Measurements from ENCODE around the gene PLPPR5.

DNA sequence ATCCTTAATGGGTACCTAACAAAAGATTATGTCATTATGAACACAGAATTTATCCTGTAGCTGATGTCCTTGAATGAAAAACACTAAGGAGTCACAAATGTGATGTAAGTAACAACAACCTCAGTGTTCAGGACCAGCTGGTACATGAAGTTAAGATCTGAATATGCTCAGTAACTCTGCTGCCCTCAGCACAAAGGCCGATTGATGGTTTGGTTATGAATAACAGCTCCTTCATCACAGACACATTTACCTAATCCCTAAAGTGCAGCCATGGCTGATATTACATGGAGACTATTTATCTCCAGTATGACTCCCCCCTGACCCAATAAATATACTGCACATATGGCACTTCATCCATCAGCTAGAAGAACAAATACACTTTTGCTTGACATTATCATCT, 75.2 kb downstream of the PLPPR5 start:
- TF ChIP-seq, protein P1, sequence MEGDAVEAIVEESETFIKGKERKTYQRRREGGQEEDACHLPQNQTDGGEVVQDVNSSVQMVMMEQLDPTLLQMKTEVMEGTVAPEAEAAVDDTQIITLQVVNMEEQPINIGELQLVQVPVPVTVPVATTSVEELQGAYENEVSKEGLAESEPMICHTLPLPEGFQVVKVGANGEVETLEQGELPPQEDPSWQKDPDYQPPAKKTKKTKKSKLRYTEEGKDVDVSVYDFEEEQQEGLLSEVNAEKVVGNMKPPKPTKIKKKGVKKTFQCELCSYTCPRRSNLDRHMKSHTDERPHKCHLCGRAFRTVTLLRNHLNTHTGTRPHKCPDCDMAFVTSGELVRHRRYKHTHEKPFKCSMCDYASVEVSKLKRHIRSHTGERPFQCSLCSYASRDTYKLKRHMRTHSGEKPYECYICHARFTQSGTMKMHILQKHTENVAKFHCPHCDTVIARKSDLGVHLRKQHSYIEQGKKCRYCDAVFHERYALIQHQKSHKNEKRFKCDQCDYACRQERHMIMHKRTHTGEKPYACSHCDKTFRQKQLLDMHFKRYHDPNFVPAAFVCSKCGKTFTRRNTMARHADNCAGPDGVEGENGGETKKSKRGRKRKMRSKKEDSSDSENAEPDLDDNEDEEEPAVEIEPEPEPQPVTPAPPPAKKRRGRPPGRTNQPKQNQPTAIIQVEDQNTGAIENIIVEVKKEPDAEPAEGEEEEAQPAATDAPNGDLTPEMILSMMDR (IDR thresholded peaks at IDR 0.05): no peak
- TF ChIP-seq POLR2A (IDR thresholded peaks at IDR 0.05): no peak
